ENCODE data around the gene RHOG.

DNA sequence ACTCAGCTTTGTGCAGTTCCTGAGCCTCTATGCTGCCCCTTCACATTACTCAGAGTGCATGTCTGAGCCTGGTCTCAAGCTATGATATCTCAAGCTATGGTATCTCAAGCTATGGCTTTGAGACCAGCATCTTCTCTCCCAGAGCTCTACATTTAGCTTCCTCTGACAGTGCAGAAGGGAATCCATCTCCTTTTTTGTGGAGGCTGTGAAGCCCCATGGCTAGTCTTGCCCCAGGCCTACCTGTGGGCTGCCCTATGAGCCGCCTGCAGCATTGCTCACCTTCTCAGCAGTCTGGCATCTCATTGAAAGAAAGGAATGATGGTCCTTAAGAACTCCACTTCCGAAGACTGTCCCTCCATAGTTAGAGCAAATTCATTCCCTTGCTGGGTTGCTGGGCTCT, 19.8 kb downstream of the RHOG start:
- no peak for TF ChIP-seq POLR2A (IDR thresholded peaks at IDR 0.05)
- TF ChIP-seq, protein P1, sequence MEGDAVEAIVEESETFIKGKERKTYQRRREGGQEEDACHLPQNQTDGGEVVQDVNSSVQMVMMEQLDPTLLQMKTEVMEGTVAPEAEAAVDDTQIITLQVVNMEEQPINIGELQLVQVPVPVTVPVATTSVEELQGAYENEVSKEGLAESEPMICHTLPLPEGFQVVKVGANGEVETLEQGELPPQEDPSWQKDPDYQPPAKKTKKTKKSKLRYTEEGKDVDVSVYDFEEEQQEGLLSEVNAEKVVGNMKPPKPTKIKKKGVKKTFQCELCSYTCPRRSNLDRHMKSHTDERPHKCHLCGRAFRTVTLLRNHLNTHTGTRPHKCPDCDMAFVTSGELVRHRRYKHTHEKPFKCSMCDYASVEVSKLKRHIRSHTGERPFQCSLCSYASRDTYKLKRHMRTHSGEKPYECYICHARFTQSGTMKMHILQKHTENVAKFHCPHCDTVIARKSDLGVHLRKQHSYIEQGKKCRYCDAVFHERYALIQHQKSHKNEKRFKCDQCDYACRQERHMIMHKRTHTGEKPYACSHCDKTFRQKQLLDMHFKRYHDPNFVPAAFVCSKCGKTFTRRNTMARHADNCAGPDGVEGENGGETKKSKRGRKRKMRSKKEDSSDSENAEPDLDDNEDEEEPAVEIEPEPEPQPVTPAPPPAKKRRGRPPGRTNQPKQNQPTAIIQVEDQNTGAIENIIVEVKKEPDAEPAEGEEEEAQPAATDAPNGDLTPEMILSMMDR (IDR thresholded peaks at IDR 0.05 in 4 of 5, conservative IDR thresholded peaks at IDR 0.05 in 1 of 5): no peak

Data from gastrocnemius medialis (tissue), 4 donors.